CD4-positive, alpha-beta T cell treated with Interleukin-1 beta for 1 hour (primary cell): Measurements from ENCODE around the gene PHETA2.
"Not testable (repeated sequence)": the region's sequence is repeated elsewhere in the genome, so short reads cannot be mapped to it uniquely, and the experiment has no call there.

ENCODE experiments used
- DNase-seq, 2 donors: peaks; one replicate each; pipeline ENCODE4 v3.0.0-alpha.2; 2020 to 2022

The PHETA2 gene

DNA sequence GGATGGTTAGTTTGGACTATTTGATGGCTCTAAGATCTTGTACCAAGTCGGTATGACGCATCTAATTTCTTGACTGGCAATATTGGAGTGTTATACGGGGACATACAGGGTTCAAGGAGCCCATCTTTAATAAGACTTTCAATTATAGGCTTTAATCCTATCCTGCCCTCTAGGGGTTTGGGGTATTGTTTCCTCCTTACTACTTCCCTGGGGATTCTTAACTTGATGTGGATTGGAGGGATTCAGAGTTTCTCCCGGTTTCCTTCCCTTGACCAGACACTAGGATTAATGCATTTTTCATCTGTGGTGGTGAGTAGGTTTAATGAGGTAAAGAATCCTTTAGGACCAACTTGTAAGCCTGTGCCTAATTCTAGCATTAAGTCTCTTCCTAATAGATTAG is 37.8 kb downstream of the PHETA2 start:
- DNase-seq = no peak

DNA sequence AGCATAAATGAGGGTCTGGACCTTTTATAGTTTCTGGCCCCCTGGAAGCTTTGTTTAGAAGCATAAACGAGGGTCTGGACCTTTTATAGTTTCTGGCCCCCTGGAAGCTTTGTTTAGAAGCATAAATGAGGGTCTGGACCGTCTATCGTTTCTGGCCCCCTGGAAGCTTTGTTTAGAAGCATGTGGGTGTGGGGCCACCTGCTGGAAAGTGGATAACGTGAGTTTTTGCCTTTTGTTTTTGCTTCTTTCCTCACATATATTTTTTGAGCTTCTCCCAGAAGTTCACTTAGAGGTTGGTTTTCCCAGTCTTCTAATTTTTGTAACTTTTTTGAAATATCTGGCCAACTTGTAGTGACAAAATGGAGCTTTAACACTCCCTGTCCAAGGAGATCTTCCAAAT is 38.7 kb downstream of the PHETA2 start:
- not testable (repeated sequence) for DNase-seq

DNA sequence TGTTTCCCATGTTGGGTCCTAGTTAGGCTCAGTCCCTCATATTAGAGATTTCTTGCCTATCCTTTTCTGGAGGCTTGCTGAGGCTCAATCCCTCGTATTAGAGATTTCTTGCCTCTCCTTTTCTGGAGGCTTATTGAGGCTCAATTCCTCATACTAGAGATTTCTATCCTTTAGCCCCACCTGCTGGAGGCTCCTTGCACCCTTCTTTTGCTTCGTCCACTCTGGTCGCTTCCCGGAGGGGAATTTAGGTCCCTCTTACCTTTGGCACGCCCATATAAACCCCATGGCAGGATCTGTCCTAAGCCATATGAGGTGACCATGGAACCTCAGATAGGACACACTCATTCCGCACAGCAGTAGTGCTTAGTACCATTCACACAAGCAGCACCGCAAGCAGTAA is 40.7 kb downstream of the PHETA2 start:
- DNase-seq = no peak

DNA sequence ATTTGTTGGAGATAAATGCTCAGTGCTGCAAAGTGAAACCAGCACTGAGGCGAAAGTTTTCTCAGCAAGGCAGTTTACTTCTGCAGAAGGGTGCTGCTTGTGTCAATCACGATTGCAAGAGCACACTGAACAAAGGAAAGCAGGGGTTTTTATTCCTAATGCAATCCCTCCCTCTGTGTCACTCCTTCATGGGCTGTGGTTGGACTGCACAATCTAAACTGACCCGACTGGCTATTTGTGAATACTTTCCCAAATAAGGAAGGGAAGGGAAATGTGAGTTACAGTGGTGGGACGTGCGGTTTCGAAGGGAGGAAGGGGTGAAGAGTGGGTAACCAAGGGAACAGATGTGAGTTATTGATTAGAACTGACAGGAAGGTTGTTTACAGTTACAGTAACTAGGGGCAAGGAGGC is 41.4 kb downstream of the PHETA2 start:
- not testable (repeated sequence) for DNase-seq

DNA sequence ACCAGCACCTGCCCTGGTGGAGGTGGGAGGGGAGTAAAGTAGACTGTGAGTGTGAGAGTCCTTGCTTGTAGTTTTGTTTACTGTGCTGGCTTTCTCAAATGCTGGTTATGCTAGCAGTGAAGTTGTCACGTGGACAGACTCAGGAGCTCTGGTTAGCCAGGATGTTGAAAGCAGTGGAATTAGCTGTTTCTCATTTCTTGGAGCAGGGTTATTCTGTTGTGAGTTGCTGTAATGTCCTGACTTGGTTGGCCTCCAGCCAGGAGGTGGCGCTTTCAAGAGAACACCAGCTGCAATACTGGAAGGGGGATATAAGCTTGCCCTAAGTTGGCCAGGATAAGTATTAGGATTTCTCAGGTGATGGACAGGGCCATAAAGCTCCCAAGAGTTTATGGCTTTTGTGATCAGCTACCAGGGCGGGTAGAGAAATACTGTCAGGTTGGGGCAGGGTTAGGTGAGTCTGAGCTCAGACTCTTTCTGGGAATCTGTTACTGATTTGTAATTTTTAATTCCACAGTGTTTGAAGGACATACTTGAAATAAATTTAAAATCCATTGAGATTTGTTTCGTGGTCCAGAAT is 42.9 kb downstream of the PHETA2 start:
- DNase-seq = no peak

DNA sequence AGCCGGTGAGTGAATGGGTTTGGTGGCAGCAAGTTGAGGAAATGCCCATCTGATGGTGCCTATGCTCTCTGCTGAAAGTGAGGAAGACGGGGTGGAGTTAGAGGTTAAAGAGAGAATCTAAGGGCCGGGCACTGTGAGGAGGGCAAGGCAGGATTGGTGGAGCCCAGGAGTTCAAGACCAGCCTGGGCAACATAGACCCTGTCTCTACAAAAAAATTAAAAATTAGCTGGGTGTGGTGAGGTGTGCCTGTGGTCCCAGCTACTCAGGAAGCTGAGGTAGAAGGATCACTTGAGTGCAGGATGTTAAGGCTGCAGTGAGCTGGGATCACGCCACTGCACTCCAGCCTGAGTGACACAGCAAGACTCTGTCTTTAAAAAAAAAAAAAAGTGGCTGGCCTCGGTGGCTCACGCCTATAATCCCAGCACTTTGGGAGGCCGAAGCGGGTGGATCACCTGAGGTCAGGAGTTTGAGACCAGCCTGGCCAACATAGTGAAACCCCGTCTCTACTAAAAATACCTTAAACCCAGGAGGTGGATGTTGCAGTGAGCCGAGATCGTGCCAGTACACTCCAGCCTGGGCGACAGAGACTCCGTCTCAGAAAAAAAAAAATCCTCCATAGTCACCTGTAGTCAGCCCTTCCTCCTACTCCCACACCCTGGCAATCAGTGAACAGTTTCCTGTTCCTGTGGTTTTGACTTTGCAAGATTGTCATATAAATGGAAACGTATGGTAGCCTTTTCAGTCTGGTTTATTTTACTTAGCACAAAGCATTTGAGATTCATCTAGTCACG is 46.4 kb downstream of the PHETA2 start:
- DNase-seq = peak in 1 of 2 donors; percentile 51

DNA sequence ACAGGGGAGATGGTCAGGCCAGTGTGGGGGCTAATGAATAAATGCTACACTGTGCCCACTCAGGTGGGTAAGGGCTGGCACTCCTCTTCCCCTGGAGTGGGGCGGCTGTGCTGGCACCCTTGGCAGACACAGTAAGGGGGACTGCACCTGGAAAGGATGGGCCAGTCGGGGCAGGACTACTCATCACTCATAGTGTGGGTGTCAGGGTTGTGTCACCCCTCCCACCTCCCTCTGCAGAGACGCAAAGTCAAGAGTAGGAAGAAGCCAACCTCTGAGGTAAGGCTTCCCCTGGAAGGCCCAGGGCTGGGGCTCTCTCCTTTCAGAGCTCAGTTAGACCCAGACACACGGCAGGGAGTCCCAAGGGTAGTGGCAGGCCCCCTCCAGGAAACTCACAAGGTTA is 49.5 kb downstream of the PHETA2 start:
- not testable (repeated sequence) for DNase-seq

DNA sequence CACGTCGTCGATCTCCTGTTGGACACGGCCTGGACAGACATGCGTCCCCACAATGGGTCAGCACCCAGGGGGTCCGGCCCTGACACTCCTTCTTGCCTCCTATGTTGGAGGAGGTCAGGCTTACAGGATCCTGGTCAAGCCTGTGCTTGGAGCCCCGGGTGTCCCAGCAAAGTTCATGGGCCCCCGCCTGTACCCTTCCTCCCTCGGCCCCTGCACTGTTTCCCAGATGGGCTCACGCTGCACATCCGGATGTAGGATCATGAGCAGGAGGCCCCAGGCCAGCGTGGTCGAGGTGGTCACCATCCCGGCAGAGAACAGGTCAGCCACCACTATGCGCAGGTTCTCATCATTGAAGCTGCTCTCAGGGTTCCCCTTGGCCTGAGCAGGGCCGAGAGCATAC is 53.6 kb downstream of the PHETA2 start:
- DNase-seq = no peak

DNA sequence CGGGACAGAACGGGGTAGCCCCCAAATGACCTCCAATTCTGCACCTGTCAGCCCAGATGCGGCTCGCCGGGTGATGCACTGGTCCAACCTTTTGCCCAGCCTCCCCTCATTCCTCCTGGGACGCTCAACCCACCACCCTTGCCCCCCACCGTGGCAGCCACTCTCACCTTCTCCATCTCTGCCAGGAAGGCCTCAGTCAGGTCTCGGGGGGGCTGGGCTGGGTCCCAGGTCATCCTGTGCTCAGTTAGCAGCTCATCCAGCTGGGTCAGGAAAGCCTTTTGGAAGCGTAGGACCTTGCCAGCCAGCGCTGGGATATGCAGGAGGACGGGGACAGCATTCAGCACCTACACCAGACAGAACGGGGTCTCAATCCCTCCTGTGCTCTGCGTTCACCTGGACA is 54.0 kb downstream of the PHETA2 start:
- DNase-seq = not testable (repeated sequence)
